Measurements from ENCODE around the gene DNAJA4.

DNA sequence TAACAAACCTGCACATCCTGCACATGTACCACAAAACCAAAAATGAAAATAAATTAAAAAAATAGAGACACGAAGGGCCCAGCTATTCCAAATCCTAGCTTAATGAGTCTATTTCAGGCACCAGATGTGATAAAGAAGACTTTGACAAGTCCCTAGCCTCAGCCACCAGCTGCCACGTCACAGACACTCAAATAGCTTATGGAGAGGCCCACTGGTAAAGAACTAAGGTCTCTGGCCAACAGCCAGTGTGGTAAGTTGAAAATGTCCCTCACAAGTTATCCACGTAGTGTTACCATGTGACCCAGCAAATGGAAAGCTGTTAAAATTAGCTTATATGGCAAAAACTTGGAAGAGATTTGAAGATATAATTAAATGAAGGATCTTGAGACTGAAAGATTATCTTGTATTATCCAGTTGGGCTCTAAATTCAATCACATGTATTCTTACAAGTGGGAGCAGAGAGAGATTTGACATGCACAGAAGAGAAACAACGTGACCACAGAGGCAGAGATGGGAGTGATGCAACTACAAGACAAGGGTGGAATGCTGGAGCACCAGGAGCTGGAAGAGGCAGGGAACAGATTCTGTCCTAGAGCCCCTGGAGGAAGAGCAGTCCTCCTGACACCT, 40.9 kb upstream of the DNAJA4 start:
- TF ChIP-seq TAF1 (IDR thresholded peaks at IDR 0.05; ENCODE audit: low read depth) (no peak), REST (IDR thresholded peaks at IDR 0.05; ENCODE audit: borderline replicate concordance) (no peak), EZH2 (IDR thresholded peaks at IDR 0.05; ENCODE audit: borderline replicate concordance, insufficient read depth, low read length, poor library complexity, severe bottlenecking) (no peak), RAD21 (conservative IDR thresholded peaks at IDR 0.05) (no peak), POLR2AphosphoS5 (IDR thresholded peaks at IDR 0.05) (no peak), SMC3 (conservative IDR thresholded peaks at IDR 0.05; ENCODE audit: poor library complexity) (no peak), EP300 (conservative IDR thresholded peaks at IDR 0.05; ENCODE audit: poor library complexity, severe bottlenecking) (no peak), MXI1 (conservative IDR thresholded peaks at IDR 0.05; ENCODE audit: poor library complexity, severe bottlenecking) (no peak)
- TF ChIP-seq, protein P1, sequence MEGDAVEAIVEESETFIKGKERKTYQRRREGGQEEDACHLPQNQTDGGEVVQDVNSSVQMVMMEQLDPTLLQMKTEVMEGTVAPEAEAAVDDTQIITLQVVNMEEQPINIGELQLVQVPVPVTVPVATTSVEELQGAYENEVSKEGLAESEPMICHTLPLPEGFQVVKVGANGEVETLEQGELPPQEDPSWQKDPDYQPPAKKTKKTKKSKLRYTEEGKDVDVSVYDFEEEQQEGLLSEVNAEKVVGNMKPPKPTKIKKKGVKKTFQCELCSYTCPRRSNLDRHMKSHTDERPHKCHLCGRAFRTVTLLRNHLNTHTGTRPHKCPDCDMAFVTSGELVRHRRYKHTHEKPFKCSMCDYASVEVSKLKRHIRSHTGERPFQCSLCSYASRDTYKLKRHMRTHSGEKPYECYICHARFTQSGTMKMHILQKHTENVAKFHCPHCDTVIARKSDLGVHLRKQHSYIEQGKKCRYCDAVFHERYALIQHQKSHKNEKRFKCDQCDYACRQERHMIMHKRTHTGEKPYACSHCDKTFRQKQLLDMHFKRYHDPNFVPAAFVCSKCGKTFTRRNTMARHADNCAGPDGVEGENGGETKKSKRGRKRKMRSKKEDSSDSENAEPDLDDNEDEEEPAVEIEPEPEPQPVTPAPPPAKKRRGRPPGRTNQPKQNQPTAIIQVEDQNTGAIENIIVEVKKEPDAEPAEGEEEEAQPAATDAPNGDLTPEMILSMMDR (IDR thresholded peaks at IDR 0.05; ENCODE audit: poor library complexity, severe bottlenecking), result no peak

Measured in neural cell (in vitro differentiated cells).